ENCODE measurements around the gene TM9SF4. TPM values are rescaled to one million over a fixed set of nuclear protein-coding genes. Genes with fewer than 3 reads are reported as not detected.
"Not testable (repeated sequence)": the region's sequence is repeated elsewhere in the genome, so short reads cannot be mapped to it uniquely, and the experiment has no call there.

The TM9SF4 gene
- total RNA-seq, 1 experiment from 2014 or later, result 77.4 TPM

GRCh38 chr20:32155017-32155981 is 45.8 kb downstream of the TM9SF4 start:
- DNase-seq (ENCODE audit: low read depth), result peak; percentile 98

GRCh38 chr20:32157611-32158010 is 48.1 kb downstream of the TM9SF4 start:
- DNase-seq (ENCODE audit: low read depth), result no peak

- no peak for DNase-seq (ENCODE audit: low read depth)
Observed at GRCh38 chr20:32158351-32158750, 48.8 kb downstream of the TM9SF4 start.

- no peak for DNase-seq (ENCODE audit: low read depth)
Observed at GRCh38 chr20:32158943-32159660, 49.6 kb downstream of the TM9SF4 start.

- no peak for DNase-seq (ENCODE audit: low read depth)
Observed at GRCh38 chr20:32159766-32160221, 50.3 kb downstream of the TM9SF4 start.

GRCh38 chr20:32160341-32160740 is 50.8 kb downstream of the TM9SF4 start:
- no peak for DNase-seq (ENCODE audit: low read depth)

- no peak for DNase-seq (ENCODE audit: low read depth)
Observed at GRCh38 chr20:32162351-32162750, 52.8 kb downstream of the TM9SF4 start.

GRCh38 chr20:32163951-32164350 is 54.4 kb downstream of the TM9SF4 start:
- no peak for DNase-seq (ENCODE audit: low read depth)

- DNase-seq (ENCODE audit: low read depth), result no peak
Observed at GRCh38 chr20:32164984-32165735, 55.6 kb downstream of the TM9SF4 start.

GRCh38 chr20:32165836-32166545 is 56.5 kb downstream of the TM9SF4 start:
- DNase-seq (ENCODE audit: low read depth), result no peak

GRCh38 chr20:32167552-32167951 is 58.0 kb downstream of the TM9SF4 start:
- no peak for DNase-seq (ENCODE audit: low read depth)

- peak; percentile 78 for DNase-seq (ENCODE audit: low read depth)
Observed at GRCh38 chr20:32168184-32168910, 58.8 kb downstream of the TM9SF4 start.

GRCh38 chr20:32177696-32178095 is 68.2 kb downstream of the TM9SF4 start:
- DNase-seq (ENCODE audit: low read depth), result not testable (repeated sequence)

GRCh38 chr20:32179515-32179914 is 70.0 kb downstream of the TM9SF4 start:
- no peak for DNase-seq (ENCODE audit: low read depth)

GRCh38 chr20:32179934-32180333 is 70.4 kb downstream of the TM9SF4 start:
- no peak for DNase-seq (ENCODE audit: low read depth)

GRCh38 chr20:32181606-32182005 is 72.1 kb downstream of the TM9SF4 start:
- no peak for DNase-seq (ENCODE audit: low read depth)

GRCh38 chr20:32183947-32184635 is 74.6 kb downstream of the TM9SF4 start:
- peak; percentile 34 for DNase-seq (ENCODE audit: low read depth)

- no peak for DNase-seq (ENCODE audit: low read depth)
Observed at GRCh38 chr20:32184961-32185603, 75.6 kb downstream of the TM9SF4 start.

- no peak for DNase-seq (ENCODE audit: low read depth)
Observed at GRCh38 chr20:32186506-32186905, 77.0 kb downstream of the TM9SF4 start.

Measured in M059J (cell line).